DND-41 (cell line): Measurements from ENCODE around the gene TCHHL1.

Experiments used
- ATAC-seq: fragments of 200-7000 bp; cut with Tn5 transposase; 3 replicates; pipeline ENCODE4 v1.9.1; 2021; ENCODE audit warnings: low read depth; ENCODE audit not compliant: insufficient read depth
- DNase-seq: peaks from one replicate; pipeline ENCODE4 v3.0.0-alpha.2; 2020
- H2AFZ ChIP-seq: 2 replicates; pipeline ENCODE4 v1.6.0; 2012; ENCODE audit warnings: low read depth, low read length
- H3K27ac ChIP-seq: 2 replicates; pipeline ENCODE4 v1.5.1; 2012; ENCODE audit warnings: low read length, inconsistent platforms
- H3K27me3 ChIP-seq: fragments of 200-600 bp; sonication (generic); 2 replicates; pipeline ENCODE4 v1.6.0; 2012; ENCODE audit warnings: low read length, mild to moderate bottlenecking, inconsistent platforms; ENCODE audit not compliant: insufficient read depth, poor library complexity
- H3K36me3 ChIP-seq: 2 replicates; pipeline ENCODE4 v1.5.1; 2012; ENCODE audit warnings: low read length, inconsistent platforms; ENCODE audit not compliant: insufficient read depth
- H3K4me1 ChIP-seq: 2 replicates; pipeline ENCODE4 v1.5.1; 2012; ENCODE audit warnings: mild to moderate bottlenecking, low read length; ENCODE audit not compliant: insufficient read depth
- H3K4me2 ChIP-seq: 2 replicates; pipeline ENCODE4 v1.6.0; 2012; ENCODE audit warnings: mild to moderate bottlenecking, moderate library complexity, low read length, inconsistent platforms; ENCODE audit not compliant: insufficient read depth
- H3K4me3 ChIP-seq, 2 experiments: fragments of 200-600 bp in 1 of 2; shearing (Covaris generic) in 1 of 2; 2 replicates each; pipeline ENCODE4 v1.5.1; 2012 to 2016; ENCODE audit warnings: inconsistent platforms in 2 of 2, low read length in 2 of 2, mild to moderate bottlenecking in 2 of 2, low read depth in 1 of 2, moderate library complexity in 1 of 2
- H3K79me2 ChIP-seq: 2 replicates; pipeline ENCODE4 v1.6.0; 2012; ENCODE audit warnings: low read length, inconsistent platforms; ENCODE audit not compliant: insufficient read depth
- H3K9ac ChIP-seq: 2 replicates; pipeline ENCODE4 v1.6.0; 2012; ENCODE audit warnings: low read depth, mild to moderate bottlenecking, inconsistent platforms, low read length, moderate library complexity
- H3K9me3 ChIP-seq: 2 replicates; pipeline ENCODE4 v1.5.1; 2012; ENCODE audit warnings: low read length, moderate library complexity, mild to moderate bottlenecking, inconsistent platforms; ENCODE audit not compliant: insufficient read depth, severe bottlenecking
- H4K20me1 ChIP-seq: 2 replicates; pipeline ENCODE4 v1.6.0; 2012; ENCODE audit warnings: low read length; ENCODE audit not compliant: insufficient read depth
- EZH2 ChIP-seq: IDR thresholded peaks from 3 replicates; pipeline ENCODE4 v1.6.1; 2012; ENCODE audit warnings: borderline replicate concordance, low read depth, mild to moderate bottlenecking, moderate library complexity, low read length, inconsistent platforms; ENCODE audit not compliant: severe bottlenecking
- TF ChIP-seq, protein P1 (sequence below): IDR thresholded peaks from 2 replicates; pipeline ENCODE4 v1.5.1; 2012; ENCODE audit warnings: borderline replicate concordance, low read length, moderate library complexity, mild to moderate bottlenecking; ENCODE audit not compliant: poor library complexity, severe bottlenecking; ENCODE audit errors: extremely low read depth

The TCHHL1 gene

DNA sequence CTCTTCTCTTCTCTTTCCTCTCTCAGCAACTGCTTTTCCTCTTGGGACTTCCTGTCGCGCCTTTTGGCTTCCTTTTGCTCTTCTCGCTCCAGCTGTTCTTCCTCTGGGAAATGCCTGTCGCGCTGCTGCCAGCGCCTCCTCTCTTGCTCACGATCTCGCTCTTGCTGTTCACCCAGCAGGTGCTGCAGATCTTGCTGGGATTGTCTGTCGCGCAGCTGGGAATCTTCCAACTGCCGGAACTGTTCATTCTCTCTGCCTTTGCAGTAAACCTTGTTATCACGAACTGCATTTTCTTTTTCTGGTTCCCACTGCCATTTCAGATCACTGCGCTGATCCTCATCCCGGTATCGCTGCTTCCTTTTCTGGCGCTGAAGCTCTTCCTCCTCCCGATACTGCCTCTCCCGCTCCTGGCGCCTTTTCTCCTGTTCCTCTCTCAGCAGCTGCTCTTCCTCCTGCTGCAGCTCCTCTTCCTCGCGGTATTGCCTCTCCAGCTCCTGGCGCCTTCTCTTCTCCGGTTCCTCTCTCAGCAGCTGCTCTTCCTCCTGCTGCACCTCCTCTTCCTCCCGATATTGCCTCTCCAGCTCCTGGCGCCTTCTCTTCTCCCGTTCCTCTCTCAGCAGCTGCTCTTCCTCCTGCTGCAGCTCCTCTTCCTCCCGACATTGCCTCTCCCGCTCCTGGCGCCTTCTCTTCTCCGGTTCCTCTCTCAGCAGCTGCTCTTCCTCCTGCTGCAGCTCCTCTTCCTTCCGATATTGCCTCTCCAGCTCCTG lies 20.6 kb upstream of the TCHHL1 start:
- H3K27ac ChIP-seq: no peak overlapping the region
- no peak overlapping the region for H3K9ac ChIP-seq
- H4K20me1 ChIP-seq: no peaks in the 10 kb centered on the region
- no peaks in the 10 kb centered on the region for H3K36me3 ChIP-seq
- DNase-seq (no peak), ATAC-seq (no peak)
- no peak for TF ChIP-seq EZH2
- TF ChIP-seq, protein P1, sequence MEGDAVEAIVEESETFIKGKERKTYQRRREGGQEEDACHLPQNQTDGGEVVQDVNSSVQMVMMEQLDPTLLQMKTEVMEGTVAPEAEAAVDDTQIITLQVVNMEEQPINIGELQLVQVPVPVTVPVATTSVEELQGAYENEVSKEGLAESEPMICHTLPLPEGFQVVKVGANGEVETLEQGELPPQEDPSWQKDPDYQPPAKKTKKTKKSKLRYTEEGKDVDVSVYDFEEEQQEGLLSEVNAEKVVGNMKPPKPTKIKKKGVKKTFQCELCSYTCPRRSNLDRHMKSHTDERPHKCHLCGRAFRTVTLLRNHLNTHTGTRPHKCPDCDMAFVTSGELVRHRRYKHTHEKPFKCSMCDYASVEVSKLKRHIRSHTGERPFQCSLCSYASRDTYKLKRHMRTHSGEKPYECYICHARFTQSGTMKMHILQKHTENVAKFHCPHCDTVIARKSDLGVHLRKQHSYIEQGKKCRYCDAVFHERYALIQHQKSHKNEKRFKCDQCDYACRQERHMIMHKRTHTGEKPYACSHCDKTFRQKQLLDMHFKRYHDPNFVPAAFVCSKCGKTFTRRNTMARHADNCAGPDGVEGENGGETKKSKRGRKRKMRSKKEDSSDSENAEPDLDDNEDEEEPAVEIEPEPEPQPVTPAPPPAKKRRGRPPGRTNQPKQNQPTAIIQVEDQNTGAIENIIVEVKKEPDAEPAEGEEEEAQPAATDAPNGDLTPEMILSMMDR: no peak
- no peaks in the 10 kb centered on the region for H3K4me1 ChIP-seq
- H3K4me3 ChIP-seq: no peak overlapping the region
- peaks cover 13% of the 10 kb centered on the region for H3K9me3 ChIP-seq
- no peaks in the 10 kb centered on the region for H3K79me2 ChIP-seq
- H3K4me2 ChIP-seq: no peak overlapping the region
- H2AFZ ChIP-seq: no peak overlapping the region
- H3K27me3 ChIP-seq: peaks cover under 1% of the 10 kb centered on the region

DNA sequence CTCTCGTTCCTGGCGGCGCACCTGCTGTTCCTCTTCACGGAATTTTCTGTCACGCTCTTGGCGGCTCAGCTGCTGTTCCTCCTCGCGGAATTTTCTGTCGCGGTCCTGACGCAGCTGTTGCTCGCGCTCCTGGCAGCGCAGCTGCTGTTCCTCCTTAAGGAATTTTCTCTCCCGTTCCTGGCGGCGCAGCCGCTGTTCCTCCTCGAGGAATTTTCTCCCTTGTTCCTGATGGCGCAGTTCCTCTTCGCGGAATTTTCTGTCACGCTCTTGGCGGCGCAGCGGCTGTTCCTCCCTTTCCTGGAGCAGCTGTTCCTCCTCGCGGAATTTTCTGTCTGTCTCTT lies 20.0 kb upstream of the TCHHL1 start:
- Histone ChIP-seq H3K9me3 (peaks cover 13% of the 10 kb centered on the region), H4K20me1 (no peaks in the 10 kb centered on the region), H3K79me2 (no peaks in the 10 kb centered on the region), H3K4me3 (no peak overlapping the region), H3K27me3 (no peaks in the 10 kb centered on the region), H3K4me1 (no peaks in the 10 kb centered on the region), H3K36me3 (no peaks in the 10 kb centered on the region), H3K9ac (no peak overlapping the region), H3K4me2 (no peak overlapping the region), H2AFZ (no peak overlapping the region), H3K27ac (no peak overlapping the region)
- DNase-seq (no peak), ATAC-seq (no peak)
- no peak for TF ChIP-seq EZH2
- TF ChIP-seq, protein P1: no peak

GRCh38 chr1:152107984-152108881 lies 19.4 kb upstream of the TCHHL1 start:
- no peak for DNase-seq
- H3K4me1 ChIP-seq: no peaks in the 10 kb centered on the region
- H3K4me3 ChIP-seq: no peak overlapping the region
- H3K9ac ChIP-seq: no peak overlapping the region
- H3K79me2 ChIP-seq: no peaks in the 10 kb centered on the region
- no peaks in the 10 kb centered on the region for H3K27me3 ChIP-seq
- H3K36me3 ChIP-seq: no peaks in the 10 kb centered on the region
- H3K9me3 ChIP-seq: peaks cover 13% of the 10 kb centered on the region
- no peak overlapping the region for H3K27ac ChIP-seq
- H3K4me2 ChIP-seq: no peak overlapping the region
- no peak overlapping the region for H2AFZ ChIP-seq
- no peak for ATAC-seq
- TF ChIP-seq EZH2: no peak
- TF ChIP-seq, protein P1: no peak
- H4K20me1 ChIP-seq: no peaks in the 10 kb centered on the region
